Measurements from ENCODE around the gene HDC. TPM values are rescaled to one million over a fixed set of nuclear protein-coding genes. Genes with fewer than 3 reads are reported as not detected.

Gene HDC
- total RNA-seq, 1 experiment from 2014 or later, result not detected

GRCh38 chr15:50307799-50308198 lies 42.3 kb upstream of the HDC start:
- in situ Hi-C loops (cut with HindIII; ENCODE audit: low pct_unique_long_range_greater_than_20kb, low sequenced_read_pairs), result no loop called here
- intact Hi-C loops (cut with micrococcal nuclease; ENCODE audit: unreplicated experiment), result no loop called here

GRCh38 chr15:50304836-50305235 lies 39.3 kb upstream of the HDC start:
- no peaks in the 10 kb centered on the region for H3K36me3 ChIP-seq (ENCODE audit: control insufficient read depth, insufficient read depth, low read length)
- no peak overlapping the region for H3K4me3 ChIP-seq (ENCODE audit: low read depth in 2 of 2, low read length in 2 of 2)
- H3K9me3 ChIP-seq (ENCODE audit: control insufficient read depth, insufficient read depth, low read depth, low read length), result 0 out of 2 replicates have a peak, but pooled peaks cover 11% of the 10 kb centered on the region
- no peaks in the 10 kb centered on the region for H3K27me3 ChIP-seq (ENCODE audit: control insufficient read depth, insufficient read depth, low read length)
- TF ChIP-seq TCF7L2 (IDR thresholded peaks at IDR 0.05; ENCODE audit: low read depth, low read length) (no peak), SIN3A (IDR thresholded peaks at IDR 0.05; ENCODE audit: borderline replicate concordance, insufficient read depth, low read depth, low read length) (no peak), REST (IDR thresholded peaks at IDR 0.05; ENCODE audit: insufficient read depth in 1 of 2, low read depth in 2 of 2, low read length in 1 of 2) (no peak), POLR2AphosphoS5 (IDR thresholded peaks at IDR 0.05; ENCODE audit: low read depth, low read length) (no peak), CTCF (IDR thresholded peaks at IDR 0.05) (no peak)
- in situ Hi-C loops (cut with HindIII; ENCODE audit: low pct_unique_long_range_greater_than_20kb, low sequenced_read_pairs), result no loop called here
- ATAC-seq (no peak), DNase-seq (ENCODE audit: low read depth, low spot score) (no peak)
- H3K27ac ChIP-seq (ENCODE audit: low read length), result no peak overlapping the region
- intact Hi-C loops (cut with micrococcal nuclease; ENCODE audit: unreplicated experiment), result no loop called here
- BruUV-seq (replicated peaks), result no TSS peak
- POLR2A ChIA-PET, result no interaction called here
- CTCF ChIA-PET, result no interaction called here
- no peaks in the 10 kb centered on the region for H3K4me1 ChIP-seq (ENCODE audit: control insufficient read depth, insufficient read depth, low read length)

More at GRCh38 chr15:50307799-50308198, 42.3 kb upstream of the HDC start:
- TF ChIP-seq TCF7L2 (IDR thresholded peaks at IDR 0.05; ENCODE audit: low read depth, low read length), result no peak
- no peak for TF ChIP-seq POLR2AphosphoS5 (IDR thresholded peaks at IDR 0.05; ENCODE audit: low read depth, low read length)
- no peak for TF ChIP-seq CTCF (IDR thresholded peaks at IDR 0.05)
- TF ChIP-seq SIN3A (IDR thresholded peaks at IDR 0.05; ENCODE audit: borderline replicate concordance, insufficient read depth, low read depth, low read length), result no peak
- TF ChIP-seq REST (IDR thresholded peaks at IDR 0.05; ENCODE audit: insufficient read depth in 1 of 2, low read depth in 2 of 2, low read length in 1 of 2), result no peak
- Histone ChIP-seq H3K36me3 (ENCODE audit: control insufficient read depth, insufficient read depth, low read length) (no peaks in the 10 kb centered on the region), H3K9me3 (ENCODE audit: control insufficient read depth, insufficient read depth, low read depth, low read length) (0 out of 2 replicates have a peak, but pooled peaks cover 11% of the 10 kb centered on the region), H3K27ac (ENCODE audit: low read length) (no peak overlapping the region), H3K4me1 (ENCODE audit: control insufficient read depth, insufficient read depth, low read length) (no peaks in the 10 kb centered on the region), H3K4me3 (ENCODE audit: low read depth in 2 of 2, low read length in 2 of 2) (no peak overlapping the region), H3K27me3 (ENCODE audit: control insufficient read depth, insufficient read depth, low read length) (no peaks in the 10 kb centered on the region)
- POLR2A ChIA-PET, result no interaction called here
- ATAC-seq, result no peak
- BruUV-seq (replicated peaks), result no TSS peak
- CTCF ChIA-PET, result no interaction called here
- DNase-seq (ENCODE audit: low read depth, low spot score), result no peak

All from Panc1 (cell line).